Mesodermal cell (in vitro differentiated cells): ENCODE results near the gene SPZ1. TPM values are rescaled to one million over a fixed set of nuclear protein-coding genes. Genes with fewer than 3 reads are reported as not detected.
"Not testable (repeated sequence)": the region's sequence is repeated elsewhere in the genome, so short reads cannot be mapped to it uniquely, and the experiment has no call there.

Experiments used
- H3K27ac ChIP-seq: 2 replicates; pipeline ENCODE4 v1.7.0; 2013; ENCODE audit warnings: mild to moderate bottlenecking, low read depth, low read length, moderate library complexity; ENCODE audit not compliant: severe bottlenecking
- H3K36me3 ChIP-seq: 2 replicates; pipeline ENCODE4 v1.7.1; 2013; ENCODE audit warnings: mild to moderate bottlenecking, low read length, moderate library complexity; ENCODE audit not compliant: control insufficient read depth, insufficient read depth
- H3K4me1 ChIP-seq: one replicate; pipeline ENCODE4 v1.7.1; 2013; ENCODE audit warnings: mild to moderate bottlenecking, low read length; ENCODE audit not compliant: insufficient read depth, control insufficient read depth, poor library complexity, severe bottlenecking
- H3K4me3 ChIP-seq: 2 replicates; pipeline ENCODE4 v1.7.0; 2013; ENCODE audit warnings: low read length, control low read depth, mild to moderate bottlenecking; ENCODE audit not compliant: insufficient read depth, poor library complexity, severe bottlenecking; ENCODE audit errors: extremely low read depth
- H3K9me3 ChIP-seq: 2 replicates; pipeline ENCODE4 v1.7.1; 2013; ENCODE audit warnings: mild to moderate bottlenecking, low read length, moderate library complexity; ENCODE audit not compliant: control insufficient read depth
- WGBS, 2 experiments: methylation state at CpG; one replicate each; pipeline ENCODE4 v1.1.5; 2013; ENCODE audit warnings: missing lambda C conversion rate in 2 of 2; ENCODE audit not compliant: insufficient coverage in 2 of 2; 5-methylcytosine and 5-hydroxymethylcytosine counted together
- polyA plus RNA-seq, 2 experiments: library from polyadenylated mRNA; stranded (reverse); fragments of 50-300 nt; gene quantifications; one replicate each; pipeline ENCODE4 v1.2.3, GENCODE V29; 2013

Gene SPZ1
- not detected for polyA plus RNA-seq (2013, experiment 1 of 2)
- polyA plus RNA-seq (2013, experiment 2 of 2), result not detected

- Histone ChIP-seq H3K36me3 (no peaks in the 10 kb centered on the region), H3K27ac (no peak within 1 kb of the TSS), H3K4me3 (no peak within 1 kb of the TSS), H3K9me3 (no peaks in the 10 kb centered on the region), H3K4me1 (no peaks in the 10 kb centered on the region)
- 97 to 100% methylated on average over 2 of the region's 2 CpGs for WGBS, 2 experiments
These were observed at the start of gene SPZ1 for GRCh38 chr5:80319702-80320101. SPZ1 (plus strand) TSS chr5:80320002; CDS start chr5:80320216, 214 bp downstream.

DNA sequence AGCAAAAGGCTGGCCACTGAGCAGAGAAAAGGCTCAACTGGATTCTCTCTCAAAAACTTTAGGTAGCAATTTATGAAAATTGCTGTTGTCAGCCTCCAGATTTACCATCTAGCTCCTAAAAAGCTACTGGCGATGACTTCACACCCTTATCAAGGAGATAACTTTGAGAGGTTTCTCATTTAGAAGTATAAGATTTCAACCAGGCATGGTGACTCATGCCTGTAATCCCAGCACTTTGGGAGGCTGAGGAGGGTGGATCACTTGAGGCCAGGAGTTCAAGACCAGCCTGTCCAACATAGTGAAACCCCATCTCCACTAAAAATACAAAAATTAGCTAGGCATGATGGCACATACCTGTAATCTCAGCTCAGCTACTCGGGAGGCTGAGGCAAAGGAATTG, 49.3 kb upstream of the SPZ1 start:
- H3K27ac ChIP-seq, H3K4me1 ChIP-seq, H3K4me3 ChIP-seq, H3K9me3 ChIP-seq, H3K36me3 ChIP-seq: not testable (repeated sequence)
- 80 to 90% methylated on average over 1 to 2 of the region's 2 CpGs for WGBS, 2 experiments

DNA sequence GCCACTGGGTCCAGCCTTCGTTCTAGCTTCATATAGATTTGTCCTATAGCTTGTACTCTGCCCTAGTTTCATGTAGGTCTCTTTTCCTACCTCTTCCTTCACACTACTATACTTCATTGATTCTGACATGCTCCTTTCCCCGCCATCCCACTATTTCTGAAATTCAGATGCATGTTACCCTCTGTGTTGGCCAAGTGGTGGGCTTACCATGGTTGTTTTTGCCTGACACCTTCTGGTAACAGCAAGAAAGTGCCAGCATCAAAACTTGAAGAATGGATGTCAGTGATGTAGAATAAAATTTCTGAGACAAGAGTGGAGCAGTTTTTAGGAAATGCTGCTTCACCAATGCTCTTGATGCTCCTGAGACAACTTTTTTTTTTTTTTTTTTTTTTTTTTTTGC, 44.5 kb upstream of the SPZ1 start:
- Histone ChIP-seq H3K4me1 (no peaks in the 10 kb centered on the region), H3K27ac (no peak overlapping the region), H3K36me3 (no peaks in the 10 kb centered on the region), H3K9me3 (no peaks in the 10 kb centered on the region), H3K4me3 (no peak overlapping the region)
- 86 to 92% methylated on average over 1 to 2 of the region's 2 CpGs for WGBS, 2 experiments

DNA sequence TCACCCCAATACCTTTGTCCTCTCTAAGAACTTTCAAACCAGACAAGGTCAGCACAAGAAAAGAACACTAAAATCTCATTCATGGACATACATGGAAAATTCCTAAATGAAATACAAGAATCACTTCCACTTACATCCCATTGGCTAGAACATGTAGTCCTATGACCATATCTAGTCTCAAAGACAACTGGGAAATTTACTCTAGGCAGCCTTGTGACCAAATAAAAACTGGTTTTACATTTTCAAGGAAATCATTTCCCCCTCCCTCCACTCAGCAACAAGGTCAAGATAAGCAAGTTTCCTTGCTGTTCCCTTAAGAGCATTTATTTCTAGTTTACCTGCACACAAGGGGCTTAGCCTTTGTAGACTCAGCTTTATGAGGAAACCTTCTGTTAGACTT, 43.6 kb upstream of the SPZ1 start:
- no peak overlapping the region for H3K27ac ChIP-seq

GRCh38 chr5:80277191-80277590, 42.6 kb upstream of the SPZ1 start:
- no peaks in the 10 kb centered on the region for H3K9me3 ChIP-seq
- WGBS, 2 experiments, result 67% methylated on average over 1 of the region's 2 CpGs; no CpG with 5 or more reads in 1 of the 2 experiments

More for the DNA sequence above, 43.6 kb upstream of the SPZ1 start:
- H3K9me3 ChIP-seq, result no peaks in the 10 kb centered on the region
- H3K4me1 ChIP-seq, result no peaks in the 10 kb centered on the region
- no peak overlapping the region for H3K4me3 ChIP-seq
- no peaks in the 10 kb centered on the region for H3K36me3 ChIP-seq

DNA sequence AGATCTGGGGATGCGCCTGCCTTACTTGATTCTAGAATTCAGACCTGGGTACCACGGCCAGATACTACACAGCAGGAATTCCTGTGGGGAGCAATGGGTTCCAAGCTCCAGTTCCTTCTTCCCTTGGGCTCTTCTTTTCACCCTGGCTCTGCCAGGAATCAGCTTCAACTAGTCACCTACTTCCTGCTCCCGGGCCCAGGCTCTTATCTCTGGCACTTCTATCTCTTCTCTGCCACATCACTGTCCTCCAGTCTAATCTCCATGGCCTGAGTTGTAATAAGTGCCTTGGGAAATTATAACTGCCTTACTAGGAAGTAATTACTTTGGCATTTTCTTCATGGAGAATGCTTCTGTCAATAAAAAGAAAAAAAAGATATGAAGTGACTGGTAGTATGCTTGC, 37.7 kb upstream of the SPZ1 start:
- H3K4me1 ChIP-seq, result peaks cover 11% of the 10 kb centered on the region
- no peaks in the 10 kb centered on the region for H3K36me3 ChIP-seq
- no peaks in the 10 kb centered on the region for H3K9me3 ChIP-seq
- no peak overlapping the region for H3K4me3 ChIP-seq
- 75 to 85% methylated on average over 2 of the region's 3 CpGs for WGBS, 2 experiments
- peak overlapping the region; percentile 29 for H3K27ac ChIP-seq

More at GRCh38 chr5:80277191-80277590, 42.6 kb upstream of the SPZ1 start:
- Histone ChIP-seq H3K4me3 (no peak overlapping the region), H3K36me3 (no peaks in the 10 kb centered on the region), H3K27ac (no peak overlapping the region), H3K4me1 (peaks cover 4% of the 10 kb centered on the region)

DNA sequence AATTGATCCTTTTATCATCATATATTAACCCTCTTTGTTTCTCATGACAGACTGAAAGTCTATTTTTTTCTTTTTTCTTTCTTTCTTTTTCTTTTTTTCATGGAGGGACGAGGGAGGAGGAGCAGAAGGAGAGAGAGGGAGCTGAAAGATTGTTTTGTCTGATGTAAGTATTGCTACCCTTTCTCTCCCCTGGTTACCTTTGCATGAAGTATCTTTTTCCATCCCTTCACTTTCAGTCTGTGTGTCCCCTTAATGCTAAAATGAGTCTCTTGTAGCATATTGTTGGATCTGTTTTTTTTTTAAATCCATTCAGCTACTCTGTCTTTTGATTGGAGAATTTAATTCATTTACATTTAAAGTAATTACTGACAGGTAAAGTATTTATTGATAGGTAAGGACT, 36.4 kb upstream of the SPZ1 start:
- no CpG with 5 or more reads among the region's 1 CpG for WGBS, 2 experiments
- Histone ChIP-seq H3K4me1 (peaks cover 11% of the 10 kb centered on the region), H3K27ac (no peak overlapping the region), H3K36me3 (no peaks in the 10 kb centered on the region), H3K4me3 (no peak overlapping the region), H3K9me3 (no peaks in the 10 kb centered on the region)

DNA sequence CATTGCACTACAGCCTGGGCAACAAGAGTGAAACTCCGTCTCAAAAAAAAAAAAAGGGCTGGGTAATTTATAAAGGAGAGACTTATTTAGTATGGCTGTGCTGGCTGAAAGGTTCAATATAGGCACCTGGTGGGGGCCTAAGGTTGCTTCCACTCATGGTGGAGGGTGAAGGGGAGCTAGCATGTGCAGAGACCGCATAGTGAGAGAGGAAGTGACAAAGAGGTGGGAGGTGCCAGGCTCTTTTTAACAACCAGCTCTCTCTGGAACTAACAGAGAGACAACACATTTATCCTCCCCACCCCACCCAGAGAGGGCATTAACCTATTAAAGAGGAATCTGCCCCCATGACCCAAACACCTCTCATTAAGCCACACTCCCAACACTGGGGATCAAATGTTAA, 35.1 kb upstream of the SPZ1 start:
- Histone ChIP-seq H3K4me3 (no peak overlapping the region), H3K4me1 (peaks cover 11% of the 10 kb centered on the region), H3K36me3 (no peaks in the 10 kb centered on the region), H3K27ac (no peak overlapping the region), H3K9me3 (no peaks in the 10 kb centered on the region)
- 86 to 100% methylated on average over 1 of the region's 2 CpGs for WGBS, 2 experiments

DNA sequence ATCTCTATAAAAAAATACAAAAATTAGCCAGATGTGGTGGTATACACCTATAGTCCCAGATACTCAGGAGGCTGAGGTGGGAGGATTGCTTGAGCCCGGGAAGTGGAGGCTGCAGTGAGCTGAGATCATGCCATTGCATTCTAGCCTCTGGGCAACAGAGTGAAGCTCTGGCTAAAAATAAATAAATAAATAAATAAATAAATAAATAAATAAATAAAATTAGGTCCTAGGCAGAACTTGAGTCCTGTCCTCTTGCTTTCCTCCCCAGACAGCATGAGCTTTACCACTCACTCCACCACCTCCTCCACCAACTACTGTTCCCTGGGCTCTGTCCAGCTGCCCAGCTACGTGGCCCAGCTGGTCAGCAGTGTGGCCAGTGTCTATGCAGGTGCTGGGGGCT, 31.6 kb upstream of the SPZ1 start:
- Histone ChIP-seq H3K9me3 (no peaks in the 10 kb centered on the region), H3K36me3 (no peaks in the 10 kb centered on the region), H3K27ac (no peak overlapping the region), H3K4me1 (peaks cover 4% of the 10 kb centered on the region), H3K4me3 (no peak overlapping the region)
- 100% methylated on average over 1 of the region's 2 CpGs; no CpG with 5 or more reads in 1 of the 2 experiments for WGBS, 2 experiments

DNA sequence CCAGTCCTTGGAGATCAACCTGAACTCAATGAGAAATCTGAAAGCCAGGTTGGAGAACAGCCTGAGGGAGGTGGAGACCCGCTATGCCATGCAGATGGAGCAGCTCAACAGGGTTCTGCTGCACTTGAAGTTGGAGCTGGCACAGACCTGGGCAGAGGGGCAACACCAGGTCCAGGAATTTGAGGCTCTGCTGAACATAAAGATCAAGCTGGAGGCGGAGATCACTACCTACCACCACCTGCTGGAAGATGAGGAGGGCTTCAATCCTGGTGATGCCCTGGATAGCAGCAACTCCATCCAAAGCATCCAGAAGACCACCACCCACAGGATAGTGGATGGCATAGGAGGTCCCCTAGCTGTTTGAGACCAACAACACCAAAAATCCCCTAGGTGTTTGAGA, 30.5 kb upstream of the SPZ1 start:
- Histone ChIP-seq H3K27ac (no peak overlapping the region), H3K4me1 (peaks cover 4% of the 10 kb centered on the region)
- 89 to 100% methylated on average over 1 of the region's 2 CpGs for WGBS, 2 experiments

DNA sequence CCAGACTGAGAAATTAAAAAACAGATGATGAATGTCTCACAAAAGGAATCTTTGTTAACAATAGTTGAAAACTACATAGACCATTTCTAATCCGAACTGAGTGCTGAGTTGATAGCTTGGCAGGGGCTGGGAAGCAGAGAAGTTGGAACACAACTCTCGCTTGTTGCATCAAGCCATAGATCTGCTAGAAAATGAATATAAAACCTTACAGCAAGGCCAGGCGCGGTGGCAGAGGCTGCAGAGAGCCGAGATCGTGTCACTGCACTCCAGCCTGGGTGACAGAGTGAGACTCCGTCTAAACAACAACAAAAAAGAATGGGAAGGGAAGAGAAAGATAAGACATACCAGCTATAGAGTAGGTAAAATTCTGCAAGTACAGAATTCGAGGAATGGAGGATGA, 28.0 kb upstream of the SPZ1 start:
- Histone ChIP-seq H3K27ac (no peak overlapping the region), H3K36me3 (no peaks in the 10 kb centered on the region), H3K9me3 (no peaks in the 10 kb centered on the region), H3K4me1 (no peaks in the 10 kb centered on the region), H3K4me3 (no peak overlapping the region)
- 87 to 93% methylated on average over 3 to 8 of the region's 8 CpGs for WGBS, 2 experiments

More for the DNA sequence above, 30.5 kb upstream of the SPZ1 start:
- no peaks in the 10 kb centered on the region for H3K36me3 ChIP-seq
- no peak overlapping the region for H3K4me3 ChIP-seq
- H3K9me3 ChIP-seq, result no peaks in the 10 kb centered on the region
